Left ventricle myocardium inferior (tissue), 1 donor: ENCODE data around the gene GJA4. TPM values are rescaled to one million over a fixed set of nuclear protein-coding genes. Genes with fewer than 3 reads are reported as not detected.

Experiments used
- DNase-seq: peaks from one replicate; pipeline ENCODE4 v3.0.0-alpha.2; 2020
- H3K27ac ChIP-seq: fragments of 200-600 bp; replicated peaks from 2 replicates; pipeline ENCODE4 v1.8.0; 2021
- H3K27me3 ChIP-seq: fragments of 200-600 bp; 2 replicates; pipeline ENCODE4 v1.8.0; 2021; ENCODE audit warnings: low read depth
- H3K36me3 ChIP-seq: fragments of 200-600 bp; 2 replicates; pipeline ENCODE4 v1.8.0; 2021
- H3K4me1 ChIP-seq: fragments of 200-600 bp; 2 replicates; pipeline ENCODE4 v1.8.0; 2021
- H3K4me3 ChIP-seq: fragments of 200-600 bp; 2 replicates; pipeline ENCODE4 v1.8.0; 2021; ENCODE audit warnings: mild to moderate bottlenecking, moderate library complexity
- H3K9me3 ChIP-seq: fragments of 200-600 bp; replicated peaks from 2 replicates; pipeline ENCODE4 v1.8.0; 2021
- intact Hi-C: fragments of 100-400 bp; cut with micrococcal nuclease; formaldehyde crosslinking; loops from one replicate; pipeline ENCODE4 v1.11.0; 2022
- total RNA-seq: library from RNA; stranded (reverse); fragmentation: NEBNext Ultra II Directional; extraction: Animal tissue kit (Norgen Biotek cat#: 25700); gene quantifications from one replicate; pipeline ENCODE4 v1.2.1, GENCODE V29; 2021
- TF ChIP-seq, protein P1 (sequence below): fragments of 200-600 bp; IDR thresholded peaks from 2 replicates; pipeline ENCODE4 v1.8.0; 2021; ENCODE audit warnings: antibody characterized with exemption, mild to moderate bottlenecking, borderline replicate concordance
- donor health status: DM: no; HTN: yes; CAD: no; lungs with severe emphysema.

The GJA4 gene
- total RNA-seq, 1 donor from 2014 or later: 27.0 TPM

DNA sequence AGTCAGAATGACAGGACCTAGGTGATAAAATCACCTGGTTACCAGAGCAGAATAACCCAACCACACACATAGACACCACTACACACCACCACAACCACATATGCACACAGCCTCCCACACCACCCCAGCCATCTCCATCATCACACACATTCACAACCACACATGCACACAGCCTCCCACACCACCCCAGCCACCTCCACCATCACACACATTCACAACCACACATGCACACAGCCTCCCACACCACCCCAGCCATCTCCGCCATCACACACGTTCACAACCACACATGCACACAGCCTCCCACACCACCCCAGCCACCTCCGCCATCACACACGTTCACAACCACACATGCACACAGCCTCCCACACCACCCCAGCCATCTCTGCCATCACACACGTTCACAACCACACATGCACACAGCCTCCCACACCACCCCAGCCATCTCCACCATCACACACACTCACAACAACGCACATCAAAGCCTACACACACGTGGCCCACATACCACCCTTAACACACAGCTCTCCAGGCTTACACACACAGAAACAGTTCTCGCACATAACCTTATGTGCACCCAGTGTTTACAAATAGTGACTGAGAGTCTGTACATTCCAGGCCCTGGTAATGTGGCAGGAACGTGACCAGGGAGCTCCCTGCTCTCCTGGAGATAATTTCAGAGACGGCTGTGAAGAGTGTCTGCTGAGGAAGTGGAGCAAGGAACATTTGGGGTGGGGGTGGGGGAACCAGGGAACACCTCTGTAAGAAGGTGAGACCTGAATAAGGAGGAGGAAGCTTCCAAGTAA is 15.1 kb upstream of the GJA4 start:
- TF ChIP-seq, protein P1, sequence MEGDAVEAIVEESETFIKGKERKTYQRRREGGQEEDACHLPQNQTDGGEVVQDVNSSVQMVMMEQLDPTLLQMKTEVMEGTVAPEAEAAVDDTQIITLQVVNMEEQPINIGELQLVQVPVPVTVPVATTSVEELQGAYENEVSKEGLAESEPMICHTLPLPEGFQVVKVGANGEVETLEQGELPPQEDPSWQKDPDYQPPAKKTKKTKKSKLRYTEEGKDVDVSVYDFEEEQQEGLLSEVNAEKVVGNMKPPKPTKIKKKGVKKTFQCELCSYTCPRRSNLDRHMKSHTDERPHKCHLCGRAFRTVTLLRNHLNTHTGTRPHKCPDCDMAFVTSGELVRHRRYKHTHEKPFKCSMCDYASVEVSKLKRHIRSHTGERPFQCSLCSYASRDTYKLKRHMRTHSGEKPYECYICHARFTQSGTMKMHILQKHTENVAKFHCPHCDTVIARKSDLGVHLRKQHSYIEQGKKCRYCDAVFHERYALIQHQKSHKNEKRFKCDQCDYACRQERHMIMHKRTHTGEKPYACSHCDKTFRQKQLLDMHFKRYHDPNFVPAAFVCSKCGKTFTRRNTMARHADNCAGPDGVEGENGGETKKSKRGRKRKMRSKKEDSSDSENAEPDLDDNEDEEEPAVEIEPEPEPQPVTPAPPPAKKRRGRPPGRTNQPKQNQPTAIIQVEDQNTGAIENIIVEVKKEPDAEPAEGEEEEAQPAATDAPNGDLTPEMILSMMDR: no peak
- H3K27ac ChIP-seq: no peak overlapping the region
- intact Hi-C loops: no loop called here
- no peaks in the 10 kb centered on the region for H3K9me3 ChIP-seq
- no peaks in the 10 kb centered on the region for H3K36me3 ChIP-seq
- no peak for DNase-seq
- no peak overlapping the region for H3K4me3 ChIP-seq
- H3K27me3 ChIP-seq: peaks cover 95% of the 10 kb centered on the region
- H3K4me1 ChIP-seq: peaks cover 14% of the 10 kb centered on the region

DNA sequence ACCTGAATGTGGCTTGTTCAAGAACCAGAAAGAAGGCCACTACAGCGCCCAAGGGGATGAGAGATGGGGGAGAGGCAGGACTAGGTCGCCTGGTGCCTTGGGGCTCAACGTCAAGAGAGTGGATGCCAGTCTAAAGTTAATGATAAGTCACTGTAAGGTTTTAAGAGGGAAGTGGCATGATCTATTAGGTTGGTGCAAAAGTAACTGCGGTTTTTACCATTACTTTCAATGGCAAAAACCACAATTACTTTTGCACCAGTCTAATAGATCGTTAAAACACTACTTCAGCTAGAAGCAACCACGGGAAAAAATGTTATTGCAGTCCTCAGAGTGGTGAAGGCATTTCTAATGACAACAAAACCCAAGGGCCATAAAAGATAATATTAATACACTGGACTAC is 14.4 kb upstream of the GJA4 start:
- no peak overlapping the region for H3K27ac ChIP-seq
- intact Hi-C loops: no loop called here
- no peak overlapping the region for H3K4me3 ChIP-seq
- TF ChIP-seq, protein P1: no peak
- peaks cover 95% of the 10 kb centered on the region for H3K27me3 ChIP-seq
- H3K4me1 ChIP-seq: peaks cover 14% of the 10 kb centered on the region
- no peaks in the 10 kb centered on the region for H3K9me3 ChIP-seq
- no peak for DNase-seq
- no peaks in the 10 kb centered on the region for H3K36me3 ChIP-seq

DNA sequence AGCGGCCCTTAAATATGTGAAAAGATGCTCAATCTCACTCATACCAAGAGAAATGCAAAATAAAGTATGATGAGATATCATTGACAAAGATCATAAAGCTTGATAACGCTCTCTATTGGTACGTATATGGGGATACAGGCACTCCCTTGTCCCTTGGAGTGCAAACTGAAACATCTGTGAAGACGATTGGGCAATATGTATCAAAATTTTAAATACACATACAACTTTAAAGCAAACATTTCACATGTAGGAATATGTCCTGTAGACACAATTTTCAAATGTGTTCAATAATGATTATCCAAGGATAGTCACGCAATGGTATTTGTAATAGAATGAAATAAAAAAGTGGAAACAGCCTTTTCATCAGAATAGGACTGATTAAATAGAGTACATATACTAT is 13.8 kb upstream of the GJA4 start:
- DNase-seq: no peak
- H3K36me3 ChIP-seq: no peaks in the 10 kb centered on the region
- peaks cover 95% of the 10 kb centered on the region for H3K27me3 ChIP-seq
- H3K4me1 ChIP-seq: peaks cover 14% of the 10 kb centered on the region
- H3K27ac ChIP-seq: no peak overlapping the region
- intact Hi-C loops: no loop called here
- TF ChIP-seq, protein P1: no peak
- H3K4me3 ChIP-seq: no peak overlapping the region
- H3K9me3 ChIP-seq: no peaks in the 10 kb centered on the region

DNA sequence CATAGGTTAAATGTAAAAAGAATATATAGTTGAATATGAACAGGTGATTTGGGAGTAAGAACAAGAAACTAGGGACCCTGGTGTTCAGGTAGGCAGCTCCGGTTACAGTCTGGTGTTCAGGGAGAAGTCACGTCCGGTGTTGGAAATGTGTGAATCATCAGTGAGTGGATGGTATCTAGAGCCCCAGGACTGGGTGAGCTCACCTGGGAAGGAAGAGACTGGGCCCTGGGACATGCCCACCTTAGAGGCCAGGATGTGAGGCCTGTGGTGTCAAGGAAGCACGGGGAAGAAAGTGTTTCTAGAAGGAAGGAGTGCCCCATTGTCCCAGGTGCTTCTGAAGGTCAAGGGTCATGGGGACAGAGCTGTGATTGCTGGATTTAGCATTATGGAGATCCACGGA is 13.3 kb upstream of the GJA4 start:
- H3K27me3 ChIP-seq: peaks cover 90% of the 10 kb centered on the region

DNA sequence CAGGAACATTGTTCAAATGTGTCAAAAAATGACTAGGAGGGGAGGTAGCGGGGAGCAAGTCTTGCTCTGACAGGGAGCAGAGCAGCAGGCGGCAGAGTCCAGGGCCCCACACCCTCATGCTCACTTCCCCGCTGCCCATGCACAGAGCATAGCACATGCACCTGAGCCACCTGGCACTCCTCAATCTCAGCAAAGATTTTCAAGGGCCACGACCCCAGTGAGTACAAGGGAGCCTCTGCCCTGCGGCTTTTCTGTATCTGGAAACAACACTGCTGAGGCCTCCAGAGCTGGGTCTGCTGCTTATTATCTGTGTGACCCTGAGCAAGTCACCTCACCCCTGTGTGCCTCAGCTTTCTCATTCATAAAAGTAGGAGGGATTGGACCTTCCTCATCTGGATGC is 12.8 kb upstream of the GJA4 start:
- Histone ChIP-seq H3K36me3 (no peaks in the 10 kb centered on the region), H3K27me3 (peaks cover 86% of the 10 kb centered on the region), H3K27ac (no peak overlapping the region), H3K9me3 (no peaks in the 10 kb centered on the region), H3K4me3 (no peak overlapping the region), H3K4me1 (peaks cover 14% of the 10 kb centered on the region)
- intact Hi-C loops: no loop called here
- no peak for DNase-seq
- TF ChIP-seq, protein P1: no peak

More for the DNA sequence above, 13.3 kb upstream of the GJA4 start:
- intact Hi-C loops: no loop called here
- H3K4me1 ChIP-seq: peaks cover 14% of the 10 kb centered on the region
- DNase-seq: no peak
- no peaks in the 10 kb centered on the region for H3K9me3 ChIP-seq
- H3K27ac ChIP-seq: no peak overlapping the region
- no peaks in the 10 kb centered on the region for H3K36me3 ChIP-seq
- H3K4me3 ChIP-seq: no peak overlapping the region
- TF ChIP-seq, protein P1: no peak
